Left lobe of liver (tissue), 2 donors: ENCODE measurements around the gene MPDU1. TPM values are rescaled to one million over a fixed set of nuclear protein-coding genes. Genes with fewer than 3 reads are reported as not detected.
"Not testable (repeated sequence)": the region's sequence is repeated elsewhere in the genome, so short reads cannot be mapped to it uniquely, and the experiment has no call there.

Source experiments
- ATAC-seq: fragments of 200-7000 bp; cut with Tn5 transposase; one replicate; pipeline ENCODE4 v1.9.1; 2020; ENCODE audit warnings: mild to moderate bottlenecking, moderate library complexity
- DNase-seq: peaks from one replicate; pipeline ENCODE4 v3.0.0-alpha.2; 2020; ENCODE audit warnings: low spot score
- total RNA-seq: library from RNA; stranded (reverse); gene quantifications from one replicate; pipeline ENCODE4 v1.2.1, GENCODE V29; 2021
- donor health status: DM: no; HTN: no; CAD: no; lungs with moderate emphysema.
- donor health status: DM: no; HTN: yes; CAD: no.

Gene MPDU1
- total RNA-seq, 1 donor from 2014 or later: 49.4 TPM

GRCh38 chr17:7613769-7614424 is 30.2 kb downstream of the MPDU1 start:
- DNase-seq: no peak

DNA sequence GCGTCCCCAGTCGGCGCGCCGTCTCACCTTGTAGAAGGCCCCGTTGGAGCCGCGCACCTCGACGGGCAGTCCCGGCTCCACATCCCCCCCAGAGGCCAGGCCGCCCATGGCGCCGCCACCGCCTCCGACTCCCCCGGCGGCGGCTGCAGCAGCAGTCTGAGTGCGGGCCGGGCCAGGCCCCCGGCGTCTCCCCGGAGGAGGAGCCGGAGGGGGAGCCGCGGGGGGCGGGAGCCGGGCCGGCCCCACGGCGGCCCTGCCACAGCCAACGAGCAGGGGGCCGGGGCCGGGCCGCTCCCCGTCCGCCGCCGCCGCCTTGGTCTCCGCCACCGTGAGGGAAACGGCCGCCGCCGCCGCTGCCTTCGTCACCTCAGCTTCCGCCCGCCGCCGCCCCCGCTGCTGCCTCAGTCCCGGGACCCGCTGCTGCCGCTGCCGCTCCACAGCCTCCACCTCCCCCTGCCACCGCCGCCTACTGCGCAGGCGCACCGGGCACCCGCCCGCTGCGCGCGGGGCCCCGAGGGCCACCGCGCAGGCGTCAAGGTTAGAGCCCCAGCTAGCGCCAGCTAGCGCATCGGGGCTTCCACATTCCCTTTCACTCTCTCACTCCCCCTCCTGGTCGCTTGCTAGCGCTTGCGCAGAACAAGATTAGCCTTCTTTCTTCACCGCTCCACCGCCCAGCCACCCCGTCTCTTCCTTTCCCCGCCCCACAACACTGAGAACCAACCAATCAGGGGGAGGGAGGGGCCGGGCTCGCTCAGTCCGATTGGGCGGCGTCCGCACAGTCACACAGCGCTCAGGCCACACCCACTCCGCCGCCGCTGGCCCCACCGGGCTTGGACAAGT is 31.0 kb downstream of the MPDU1 start, which contains the start of gene FXR2:
Gene FXR2 (minus strand): TSS at position 473 of the 840 bp plus-strand sequence. CDS start 365 bp downstream, at position 108.
- DNase-seq: peak; percentile 100
- peak; percentile 94 for ATAC-seq

More at GRCh38 chr17:7613769-7614424, 30.2 kb downstream of the MPDU1 start:
- no peak for ATAC-seq

GRCh38 chr17:7615265-7615747 is 31.7 kb downstream of the MPDU1 start:
- ATAC-seq (no peak), DNase-seq (no peak)

DNA sequence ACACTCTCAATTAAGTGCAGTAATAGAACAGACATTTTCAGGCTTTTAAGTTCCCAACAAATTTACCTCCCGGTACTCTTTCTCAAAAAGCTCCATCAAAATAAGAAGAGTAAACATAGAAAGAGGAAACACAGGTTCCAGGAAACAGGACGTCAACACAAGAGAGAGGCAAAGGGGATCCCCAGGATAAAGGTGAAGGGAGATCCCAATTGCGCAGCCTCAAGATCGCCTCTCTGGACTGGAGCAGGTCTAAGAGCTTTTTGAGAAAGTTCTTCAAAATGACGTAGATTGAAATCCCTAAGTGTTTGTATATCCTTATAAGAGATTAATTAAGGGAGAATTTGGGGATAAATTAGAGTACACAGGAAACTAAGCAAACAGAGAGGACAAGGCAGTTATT is 35.0 kb downstream of the MPDU1 start:
- ATAC-seq: no peak

DNA sequence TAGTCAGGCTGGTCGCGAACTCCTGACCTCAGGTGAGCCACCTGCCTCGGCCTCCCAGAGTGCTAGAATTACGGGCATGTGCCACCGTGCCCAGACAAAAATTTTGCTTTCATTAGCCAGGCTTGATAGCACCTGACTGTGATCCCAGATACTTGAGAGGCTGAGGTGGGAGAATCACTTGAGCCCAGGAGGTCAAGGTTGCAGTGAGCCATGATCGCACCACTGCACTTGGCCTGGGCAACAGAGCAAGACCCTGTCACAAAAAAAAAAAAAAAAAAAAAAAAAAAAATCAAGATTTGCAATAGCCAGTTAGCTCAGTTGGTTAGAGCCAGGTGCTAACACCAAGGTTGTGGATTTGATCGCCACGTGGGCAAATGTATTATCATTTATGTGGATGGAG is 37.2 kb downstream of the MPDU1 start:
- DNase-seq (no peak), ATAC-seq (no peak)

More for the DNA sequence above, 35.0 kb downstream of the MPDU1 start:
- DNase-seq: no peak

GRCh38 chr17:7623661-7624060 is 40.0 kb downstream of the MPDU1 start:
- peak; percentile 3 for ATAC-seq
- DNase-seq: no peak

DNA sequence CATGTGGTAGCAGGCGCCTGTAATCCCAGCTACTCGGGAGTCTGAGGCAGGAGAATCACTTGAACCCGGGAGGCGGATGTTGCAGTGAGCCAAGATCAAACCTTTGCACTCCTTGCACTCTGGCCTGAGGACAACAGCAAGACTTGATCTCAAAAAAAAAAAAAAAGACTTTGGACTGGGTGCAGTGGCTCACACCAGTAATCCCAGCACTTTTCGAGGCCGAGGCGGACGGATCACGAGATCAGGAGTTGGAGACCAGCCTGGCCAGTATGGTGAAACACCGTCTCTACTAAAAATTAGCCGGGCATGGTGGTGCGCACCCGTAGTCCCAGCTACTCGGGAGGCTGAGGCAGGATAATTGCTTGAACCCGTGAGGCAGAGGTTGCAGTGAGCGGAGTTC is 42.1 kb downstream of the MPDU1 start:
- DNase-seq: peak; percentile 67
- not testable (repeated sequence) for ATAC-seq

GRCh38 chr17:7626307-7626706 is 42.7 kb downstream of the MPDU1 start:
- ATAC-seq: peak; percentile 6
- no peak for DNase-seq

DNA sequence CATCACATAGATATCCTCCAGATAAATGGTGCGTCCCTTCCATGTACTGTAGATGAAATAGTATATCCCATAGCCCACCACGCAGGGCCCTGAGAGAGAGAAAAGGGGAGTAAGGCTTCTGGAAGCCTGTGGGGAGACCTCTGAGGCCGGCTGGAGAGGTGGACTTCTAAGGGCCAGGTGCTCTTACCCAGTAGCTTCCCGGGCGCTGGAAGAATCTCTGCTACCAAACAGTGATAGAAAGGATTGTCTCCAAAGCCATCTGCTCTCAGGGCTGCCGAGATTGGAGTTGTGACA is 43.3 kb downstream of the MPDU1 start:
- ATAC-seq: no peak

DNA sequence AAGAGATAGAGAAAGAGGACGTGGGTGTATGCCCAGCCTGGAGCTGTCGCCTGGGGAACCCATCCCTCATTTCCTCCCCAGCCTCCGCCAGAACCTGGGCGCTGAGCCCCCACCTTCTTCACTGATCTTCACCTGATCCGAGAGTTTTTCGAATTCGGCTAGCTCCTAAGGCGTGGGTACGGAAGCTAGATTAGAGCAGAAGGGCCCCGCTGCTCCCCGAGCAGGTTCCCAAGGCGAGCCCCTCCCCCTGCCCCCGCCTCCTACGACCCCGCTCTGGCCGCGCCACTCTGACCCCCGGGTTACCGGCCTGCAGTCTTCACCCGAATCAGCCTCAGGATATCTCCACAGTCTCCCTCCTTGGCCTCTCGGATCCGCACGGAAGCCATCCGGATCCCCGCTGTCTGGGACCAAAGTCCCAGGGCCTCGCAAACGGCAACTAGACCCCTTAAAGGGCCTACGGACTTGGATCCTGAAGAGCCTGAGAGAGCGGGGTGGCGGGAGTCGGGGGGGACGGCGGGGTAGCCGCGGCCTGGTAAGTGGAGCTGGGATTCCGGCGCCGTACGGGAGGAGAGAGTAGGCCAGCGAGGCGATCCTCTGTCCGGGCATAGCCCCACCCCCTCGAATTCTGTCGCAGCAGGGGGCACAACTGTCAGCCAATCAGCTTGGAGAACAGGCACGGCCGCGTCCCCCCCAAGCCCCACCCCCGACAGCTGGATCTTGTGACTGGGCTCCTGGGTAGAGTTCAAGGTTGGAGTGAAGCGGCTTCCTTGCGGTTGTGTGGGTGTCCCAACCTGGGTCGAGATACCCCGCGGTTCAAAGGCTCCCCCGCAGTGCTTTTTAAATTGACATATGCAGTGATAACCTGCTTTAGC is 43.8 kb downstream of the MPDU1 start, which contains the start of gene SAT2:
Gene SAT2 (minus strand): TSS at position 572 of the 872 bp plus-strand sequence. CDS start 186 bp downstream, at position 386.
- DNase-seq (peak; percentile 97), ATAC-seq (peak; percentile 84)

More for the DNA sequence above, 43.3 kb downstream of the MPDU1 start:
- DNase-seq: no peak

GRCh38 chr17:7629939-7630571 is 46.4 kb downstream of the MPDU1 start, which contains the start of gene SHBG:
SHBG (plus strand) TSS chr17:7630135; CDS start chr17:7630173, 38 bp downstream.
- ATAC-seq: no peak

GRCh38 chr17:7631398-7632380 is 48.0 kb downstream of the MPDU1 start:
- peak; percentile 55 for ATAC-seq

More at GRCh38 chr17:7629939-7630571, 46.4 kb downstream of the MPDU1 start, which contains the start of gene SHBG:
- DNase-seq: no peak

DNA sequence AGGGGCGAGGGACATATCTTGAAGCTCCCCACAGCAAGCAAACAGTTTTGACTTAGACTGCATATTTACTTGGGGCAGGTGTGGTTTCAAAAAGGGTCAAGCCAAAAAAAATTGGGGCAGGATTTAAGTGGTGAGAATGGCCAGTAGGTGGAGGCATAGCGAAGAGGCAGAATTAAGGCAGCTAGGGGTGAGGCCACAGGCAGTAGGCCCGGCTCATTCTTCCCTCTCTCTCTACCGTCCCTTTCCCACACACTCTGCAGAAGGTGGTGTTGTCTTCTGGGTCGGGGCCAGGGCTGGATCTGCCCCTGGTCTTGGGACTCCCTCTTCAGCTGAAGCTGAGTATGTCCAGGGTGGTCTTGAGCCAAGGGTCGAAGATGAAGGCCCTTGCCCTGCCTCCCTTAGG is 48.8 kb downstream of the MPDU1 start:
- ATAC-seq: peak; percentile 51
- no peak for DNase-seq

More at GRCh38 chr17:7631398-7632380, 48.0 kb downstream of the MPDU1 start:
- DNase-seq: peak; percentile 87

- peak; percentile 77 for DNase-seq
- peak; percentile 71 for ATAC-seq
Observed at GRCh38 chr17:7633093-7633492, 49.4 kb downstream of the MPDU1 start.

GRCh38 chr17:7634384-7634783 is 50.7 kb downstream of the MPDU1 start:
- no peak for DNase-seq
- ATAC-seq: no peak

DNA sequence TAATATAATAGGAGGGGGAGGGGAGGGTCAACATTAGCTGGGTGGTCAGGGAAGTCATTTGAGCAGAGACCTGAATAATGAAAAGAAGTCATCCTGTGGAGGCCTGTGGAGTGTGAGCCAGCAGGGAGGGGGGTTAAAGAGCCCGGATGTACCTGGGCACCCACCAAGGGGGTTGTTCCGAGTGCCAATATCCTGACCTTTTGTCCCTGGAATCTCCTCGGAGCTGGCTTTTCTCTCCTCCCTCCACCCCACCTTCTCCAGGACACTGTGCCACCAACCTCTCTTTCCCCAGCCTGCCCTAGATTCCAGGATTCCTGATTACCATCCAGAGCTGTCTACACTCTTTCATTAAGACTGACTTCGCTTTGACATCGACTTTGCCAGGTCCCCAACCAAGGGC is 52.5 kb downstream of the MPDU1 start:
- no peak for ATAC-seq
- DNase-seq: no peak
